ENCODE data around the gene ATXN2.
A peak's percentile ranks its signal among the peaks of the same experiment; 100 is the strongest.

The ATXN2 gene

GRCh38 chr12:111426344-111427185 is 172.6 kb downstream of the ATXN2 start:
- Mint-ChIP-seq H3K36me3 (ENCODE audit: insufficient read depth) (peaks cover 56% of the 10 kb centered on the region), H3K27ac (peak overlapping the region; percentile 100), H3K9me3 (no peaks in the 10 kb centered on the region), H3K4me1 (ENCODE audit: low read depth in 2 of 2) (peaks cover 62 to 65% of the 10 kb centered on the region in 2 donors), H3K27me3 (no peaks in the 10 kb centered on the region), H3K4me3 (peak overlapping the region; percentile 66 to 94)
- ATAC-seq (replicated peaks), result peak; percentile 35
- peak in 1 of 3 experiments; percentile 33 for DNase-seq

- Mint-ChIP-seq H3K4me3 (peak overlapping the region; percentile 66 to 94), H3K4me1 (ENCODE audit: low read depth in 2 of 2) (peaks cover 55 to 58% of the 10 kb centered on the region in 2 donors), H3K27ac (peak overlapping the region; percentile 100), H3K36me3 (ENCODE audit: insufficient read depth) (peaks cover 65% of the 10 kb centered on the region), H3K27me3 (no peaks in the 10 kb centered on the region), H3K9me3 (no peaks in the 10 kb centered on the region)
- DNase-seq (no peak), ATAC-seq (replicated peaks) (no peak)
Observed at GRCh38 chr12:111425655-111426054, 173.5 kb downstream of the ATXN2 start.

GRCh38 chr12:111424793-111425251 is 174.3 kb downstream of the ATXN2 start:
- H3K27me3 Mint-ChIP-seq, result no peaks in the 10 kb centered on the region
- ATAC-seq (replicated peaks) (no peak), DNase-seq (no peak)
- H3K27ac Mint-ChIP-seq, result peak overlapping the region; percentile 100
- H3K9me3 Mint-ChIP-seq, result no peaks in the 10 kb centered on the region
- peaks cover 65% of the 10 kb centered on the region for H3K36me3 Mint-ChIP-seq (ENCODE audit: insufficient read depth)
- peak overlapping the region; percentile 66 to 94 for H3K4me3 Mint-ChIP-seq
- H3K4me1 Mint-ChIP-seq (ENCODE audit: low read depth in 2 of 2), result peaks cover 47 to 50% of the 10 kb centered on the region in 2 donors

DNA sequence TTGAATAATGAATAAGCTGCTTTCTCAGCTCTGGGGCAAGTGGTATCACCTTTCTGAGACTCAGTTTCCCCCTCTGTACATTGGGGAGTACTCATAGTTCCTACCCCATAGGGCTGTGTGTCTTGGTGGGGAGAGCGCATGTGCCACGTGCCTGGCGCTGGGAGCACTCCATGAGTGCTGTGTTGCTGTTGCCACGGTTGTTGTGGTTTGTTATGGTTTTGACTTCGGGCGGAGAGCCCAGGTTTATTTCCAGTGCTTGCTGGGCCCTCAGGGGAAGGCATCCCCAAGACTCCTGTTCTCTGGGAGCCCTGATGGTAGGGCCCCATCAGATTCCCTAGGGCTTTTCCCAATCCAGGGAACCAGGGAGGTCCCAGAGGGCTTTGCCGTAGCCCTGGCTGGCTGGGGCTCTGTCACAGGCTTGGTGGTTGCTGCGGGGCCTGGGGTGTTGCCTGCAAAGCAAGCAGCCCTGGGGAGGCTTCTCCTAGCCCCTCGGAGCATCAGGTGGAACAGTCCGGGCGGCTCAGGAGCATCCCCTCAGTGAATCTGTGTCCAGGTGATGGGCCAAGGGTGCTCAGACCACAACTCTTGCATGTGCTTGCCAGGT is 174.8 kb downstream of the ATXN2 start:
- no peak for DNase-seq
- ATAC-seq (replicated peaks), result no peak

GRCh38 chr12:111420494-111420893 is 178.6 kb downstream of the ATXN2 start:
- H3K4me1 Mint-ChIP-seq (ENCODE audit: low read depth in 2 of 2), result peaks cover 21 to 22% of the 10 kb centered on the region in 2 donors
- peak overlapping the region; percentile 22 to 49 for H3K27ac Mint-ChIP-seq
- ATAC-seq (replicated peaks) (no peak), DNase-seq (no peak)
- H3K9me3 Mint-ChIP-seq, result no peaks in the 10 kb centered on the region
- H3K27me3 Mint-ChIP-seq, result no peaks in the 10 kb centered on the region
- no peak overlapping the region for H3K4me3 Mint-ChIP-seq
- peaks cover 76% of the 10 kb centered on the region for H3K36me3 Mint-ChIP-seq (ENCODE audit: insufficient read depth)

More for the DNA sequence above, 174.8 kb downstream of the ATXN2 start:
- Mint-ChIP-seq H3K4me1 (ENCODE audit: low read depth in 2 of 2) (peaks cover 42 to 46% of the 10 kb centered on the region in 2 donors), H3K36me3 (ENCODE audit: insufficient read depth) (peaks cover 70% of the 10 kb centered on the region), H3K27ac (peak overlapping the region; percentile 100), H3K4me3 (peak overlapping the region; percentile 66 to 94), H3K9me3 (no peaks in the 10 kb centered on the region), H3K27me3 (no peaks in the 10 kb centered on the region)

- Mint-ChIP-seq H3K36me3 (ENCODE audit: insufficient read depth) (peaks cover 83% of the 10 kb centered on the region), H3K9me3 (no peaks in the 10 kb centered on the region), H3K4me3 (no peak overlapping the region), H3K27me3 (no peaks in the 10 kb centered on the region), H3K4me1 (ENCODE audit: low read depth in 2 of 2) (peaks cover 19 to 20% of the 10 kb centered on the region in 2 donors), H3K27ac (no peak overlapping the region)
- DNase-seq (no peak), ATAC-seq (replicated peaks) (no peak)
Observed at GRCh38 chr12:111419784-111420183, 179.3 kb downstream of the ATXN2 start.

DNA sequence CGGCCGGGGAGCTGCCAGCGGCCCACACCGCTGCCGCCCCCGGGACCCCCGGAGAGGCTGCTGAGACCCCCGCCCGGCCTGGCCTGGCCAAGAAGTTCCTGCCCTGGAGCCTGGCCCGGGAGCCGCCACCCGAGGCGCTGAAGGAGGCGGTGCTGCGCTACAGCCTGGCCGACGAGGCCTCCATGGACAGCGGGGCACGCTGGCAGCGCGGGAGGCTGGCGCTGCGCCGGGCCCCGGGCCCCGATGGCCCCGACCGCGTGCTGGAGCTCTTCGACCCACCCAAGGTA is 180.6 kb downstream of the ATXN2 start:
- Mint-ChIP-seq H3K27me3 (no peaks in the 10 kb centered on the region), H3K36me3 (ENCODE audit: insufficient read depth) (peaks cover 80% of the 10 kb centered on the region), H3K4me1 (ENCODE audit: low read depth in 2 of 2) (peaks cover 20 to 23% of the 10 kb centered on the region in 2 donors), H3K27ac (no peak overlapping the region), H3K9me3 (no peaks in the 10 kb centered on the region), H3K4me3 (no peak overlapping the region)
- ATAC-seq (replicated peaks) (no peak), DNase-seq (no peak)

DNA sequence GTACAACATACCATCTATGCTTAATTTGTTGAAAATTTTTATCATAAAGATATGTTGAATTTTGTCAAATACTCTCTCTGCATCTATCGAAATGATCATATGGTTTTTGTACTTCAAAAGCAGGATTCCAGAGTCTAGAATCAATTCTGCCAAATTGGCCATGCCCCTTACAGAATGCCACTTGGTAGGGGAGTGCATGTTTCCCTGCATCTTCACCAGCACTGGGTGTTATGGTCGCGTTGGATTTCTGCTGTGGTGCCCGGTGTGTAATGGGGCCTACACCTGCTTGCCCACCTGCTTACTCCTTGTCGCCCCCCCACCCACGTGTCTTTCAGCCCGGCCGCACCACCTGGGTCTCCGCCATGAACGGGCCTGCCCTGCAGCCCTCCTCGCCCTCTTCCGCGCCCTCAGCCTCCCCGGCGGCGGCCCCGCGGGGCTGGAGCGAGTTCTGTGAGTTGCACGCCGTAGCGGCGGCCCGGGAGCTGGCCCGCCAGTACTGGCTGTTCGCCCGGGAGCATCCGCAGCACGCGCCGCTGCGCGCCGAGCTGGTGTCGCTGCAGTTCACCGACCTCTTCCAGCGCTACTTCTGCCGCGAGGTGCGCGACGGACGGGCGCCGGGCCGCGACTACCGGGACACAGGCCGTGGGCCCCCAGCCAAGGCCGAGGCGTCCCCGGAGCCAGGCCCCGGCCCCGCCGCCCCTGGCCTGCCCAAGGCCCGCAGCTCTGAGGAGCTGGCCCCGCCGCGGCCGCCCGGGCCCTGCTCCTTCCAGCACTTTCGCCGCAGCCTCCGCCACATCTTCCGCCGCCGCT is 181.1 kb downstream of the ATXN2 start:
- no peak for DNase-seq
- H3K4me1 Mint-ChIP-seq (ENCODE audit: low read depth in 2 of 2), result peaks cover 25 to 28% of the 10 kb centered on the region in 2 donors
- H3K27ac Mint-ChIP-seq, result peak overlapping the region in 1 of 2 donors; percentile 54
- H3K27me3 Mint-ChIP-seq, result no peaks in the 10 kb centered on the region
- H3K36me3 Mint-ChIP-seq (ENCODE audit: insufficient read depth), result peaks cover 79% of the 10 kb centered on the region
- H3K4me3 Mint-ChIP-seq, result no peak overlapping the region
- ATAC-seq (replicated peaks), result no peak
- H3K9me3 Mint-ChIP-seq, result no peaks in the 10 kb centered on the region

DNA sequence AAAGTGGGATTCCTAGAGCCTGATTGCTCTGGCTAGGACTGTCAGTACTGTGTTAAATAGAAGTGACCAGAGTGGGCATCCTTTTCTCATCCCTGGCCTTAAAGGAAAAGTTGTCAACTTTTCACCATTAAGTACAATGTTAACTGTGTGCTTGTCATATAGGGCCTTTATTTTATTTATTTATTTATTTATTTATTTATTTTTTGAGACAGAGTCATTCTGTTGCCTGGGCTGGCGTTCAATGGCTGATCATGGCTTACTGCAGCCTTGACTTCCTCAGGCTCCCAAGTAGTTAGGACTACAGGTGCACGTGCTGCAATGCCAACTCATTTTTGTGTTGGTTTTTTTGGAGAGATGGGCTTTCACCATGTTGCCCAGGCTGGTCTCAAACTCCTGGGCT is 181.8 kb downstream of the ATXN2 start:
- no peaks in the 10 kb centered on the region for H3K9me3 Mint-ChIP-seq
- no peak for DNase-seq
- peak overlapping the region; percentile 54 to 78 for H3K27ac Mint-ChIP-seq
- no peaks in the 10 kb centered on the region for H3K27me3 Mint-ChIP-seq
- no peak for ATAC-seq (replicated peaks)
- H3K4me3 Mint-ChIP-seq, result no peak overlapping the region
- H3K4me1 Mint-ChIP-seq (ENCODE audit: low read depth in 2 of 2), result peaks cover 32% of the 10 kb centered on the region in 2 donors
- peaks cover 74% of the 10 kb centered on the region for H3K36me3 Mint-ChIP-seq (ENCODE audit: insufficient read depth)

GRCh38 chr12:111414711-111415252 is 184.3 kb downstream of the ATXN2 start:
- Mint-ChIP-seq H3K27me3 (no peaks in the 10 kb centered on the region), H3K4me3 (peak overlapping the region in 1 of 2 donors; percentile 10), H3K4me1 (ENCODE audit: low read depth in 2 of 2) (peaks cover 51 to 53% of the 10 kb centered on the region in 2 donors), H3K9me3 (no peaks in the 10 kb centered on the region), H3K36me3 (ENCODE audit: insufficient read depth) (peaks cover 53% of the 10 kb centered on the region), H3K27ac (peak overlapping the region; percentile 35 to 96)
- ATAC-seq (replicated peaks), result no peak
- no peak for DNase-seq

GRCh38 chr12:111413442-111414086 is 185.6 kb downstream of the ATXN2 start:
- H3K9me3 Mint-ChIP-seq, result no peaks in the 10 kb centered on the region
- ATAC-seq (replicated peaks) (no peak), DNase-seq (no peak)
- peak overlapping the region; percentile 56 to 78 for H3K4me3 Mint-ChIP-seq
- H3K4me1 Mint-ChIP-seq (ENCODE audit: low read depth in 2 of 2), result peaks cover 61 to 62% of the 10 kb centered on the region in 2 donors
- peak overlapping the region; percentile 88 to 96 for H3K27ac Mint-ChIP-seq
- H3K36me3 Mint-ChIP-seq (ENCODE audit: insufficient read depth), result peaks cover 52% of the 10 kb centered on the region
- H3K27me3 Mint-ChIP-seq, result no peaks in the 10 kb centered on the region

DNA sequence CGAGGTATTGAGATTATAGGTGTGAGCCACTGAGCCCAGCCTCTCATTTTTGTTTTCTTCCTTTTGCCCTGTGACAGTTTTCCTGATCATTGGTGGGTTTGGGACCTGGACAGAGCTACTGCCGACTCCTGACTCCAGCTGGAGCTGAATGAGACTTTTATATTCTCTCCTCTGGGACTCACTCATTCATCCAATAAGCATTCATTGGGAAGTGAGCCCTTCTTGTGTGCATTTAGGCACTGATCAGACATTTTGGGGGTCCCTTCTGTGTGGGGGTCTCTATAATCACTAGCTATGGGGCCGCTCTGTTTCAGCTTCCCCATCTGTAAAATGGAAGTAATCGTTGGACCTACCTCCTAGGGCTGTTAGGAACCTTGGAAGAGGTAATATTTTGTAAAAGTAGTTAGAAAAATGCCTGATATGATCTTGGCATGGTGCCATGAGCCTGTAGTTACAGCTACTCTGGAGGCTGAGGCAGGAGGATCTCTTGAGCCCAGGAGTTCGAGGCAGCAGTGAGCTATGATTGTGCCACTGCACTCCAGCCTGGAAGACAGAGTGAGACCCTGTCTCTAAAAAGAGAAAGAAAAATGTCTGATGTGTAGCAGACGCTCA is 186.2 kb downstream of the ATXN2 start:
- H3K9me3 Mint-ChIP-seq, result no peaks in the 10 kb centered on the region
- no peak for DNase-seq
- no peaks in the 10 kb centered on the region for H3K27me3 Mint-ChIP-seq
- H3K36me3 Mint-ChIP-seq (ENCODE audit: insufficient read depth), result peaks cover 51% of the 10 kb centered on the region
- H3K27ac Mint-ChIP-seq, result peak overlapping the region; percentile 88 to 96
- ATAC-seq (replicated peaks), result no peak
- peaks cover 68% of the 10 kb centered on the region in 2 donors for H3K4me1 Mint-ChIP-seq (ENCODE audit: low read depth in 2 of 2)
- H3K4me3 Mint-ChIP-seq, result peak overlapping the region; percentile 56 to 78

Measured in effector memory CD8-positive, alpha-beta T cell (primary cell).